Stimulated activated CD8-positive, alpha-beta memory T cell treated with anti-CD3 and anti-CD28 coated beads, Interleukin-2, amount 100 ng/mL, for 1 hour (primary cell): ENCODE measurements around the gene ZEB1.
"Not testable (repeated sequence)": the region's sequence is repeated elsewhere in the genome, so short reads cannot be mapped to it uniquely, and the experiment has no call there.

Experiments used
- DNase-seq, 2 donors: peaks; one replicate each; pipeline ENCODE4 v3.0.0-alpha.2; 2020; ENCODE audit warnings: low read depth in 2 of 2

The ZEB1 gene

GRCh38 chr10:31318382-31318853 is 598 bp upstream of the ZEB1 start:
- peak in 1 of 2 donors; percentile 50 for DNase-seq

GRCh38 chr10:31319602-31320549 is 860 bp downstream of the ZEB1 start:
- peak in 1 of 2 donors; percentile 2 for DNase-seq

- no peak for DNase-seq
Measured at GRCh38 chr10:31320550-31321211, 1.7 kb downstream of the ZEB1 start.

- DNase-seq = no peak
Measured at GRCh38 chr10:31321396-31321941, 2.5 kb downstream of the ZEB1 start.

GRCh38 chr10:31322647-31323046 is 3.6 kb downstream of the ZEB1 start:
- DNase-seq = no peak

- no peak for DNase-seq
Measured at GRCh38 chr10:31340343-31340742, 21.3 kb downstream of the ZEB1 start.

GRCh38 chr10:31341552-31341951 is 22.5 kb downstream of the ZEB1 start:
- DNase-seq = no peak

GRCh38 chr10:31343009-31343408 is 24.0 kb downstream of the ZEB1 start:
- no peak for DNase-seq

- no peak for DNase-seq
Measured at GRCh38 chr10:31343551-31343950, 24.5 kb downstream of the ZEB1 start.

- DNase-seq = no peak
Measured at GRCh38 chr10:31345886-31346285, 26.9 kb downstream of the ZEB1 start.

- DNase-seq = no peak
Measured at GRCh38 chr10:31346953-31347352, 27.9 kb downstream of the ZEB1 start.

GRCh38 chr10:31347705-31348104 is 28.7 kb downstream of the ZEB1 start:
- DNase-seq = no peak

GRCh38 chr10:31350891-31351290 is 31.9 kb downstream of the ZEB1 start:
- no peak for DNase-seq

GRCh38 chr10:31352436-31353226 is 33.6 kb downstream of the ZEB1 start:
- no peak for DNase-seq

- no peak for DNase-seq
Measured at GRCh38 chr10:31353574-31353973, 34.6 kb downstream of the ZEB1 start.

- DNase-seq = no peak
Measured at GRCh38 chr10:31358688-31359330, 39.8 kb downstream of the ZEB1 start.

GRCh38 chr10:31359979-31360378 is 41.0 kb downstream of the ZEB1 start:
- DNase-seq = no peak

- DNase-seq = not testable (repeated sequence)
Measured at GRCh38 chr10:31361475-31361874, 42.5 kb downstream of the ZEB1 start.

GRCh38 chr10:31362023-31362641 is 43.1 kb downstream of the ZEB1 start:
- no peak for DNase-seq

GRCh38 chr10:31363696-31364095 is 44.7 kb downstream of the ZEB1 start:
- DNase-seq = not testable (repeated sequence)

GRCh38 chr10:31364238-31364637 is 45.2 kb downstream of the ZEB1 start:
- not testable (repeated sequence) for DNase-seq
